GM21737 (cell line): ENCODE data around the gene YARS2.

Source experiments
- ATAC-seq: cut with Tn5 transposase; IDR thresholded peaks from one replicate; pipeline ENCODE4 v1.9.1; 2021; ENCODE audit warnings: mild to moderate bottlenecking, moderate library complexity; ENCODE audit not compliant: unreplicated experiment

The YARS2 gene

DNA sequence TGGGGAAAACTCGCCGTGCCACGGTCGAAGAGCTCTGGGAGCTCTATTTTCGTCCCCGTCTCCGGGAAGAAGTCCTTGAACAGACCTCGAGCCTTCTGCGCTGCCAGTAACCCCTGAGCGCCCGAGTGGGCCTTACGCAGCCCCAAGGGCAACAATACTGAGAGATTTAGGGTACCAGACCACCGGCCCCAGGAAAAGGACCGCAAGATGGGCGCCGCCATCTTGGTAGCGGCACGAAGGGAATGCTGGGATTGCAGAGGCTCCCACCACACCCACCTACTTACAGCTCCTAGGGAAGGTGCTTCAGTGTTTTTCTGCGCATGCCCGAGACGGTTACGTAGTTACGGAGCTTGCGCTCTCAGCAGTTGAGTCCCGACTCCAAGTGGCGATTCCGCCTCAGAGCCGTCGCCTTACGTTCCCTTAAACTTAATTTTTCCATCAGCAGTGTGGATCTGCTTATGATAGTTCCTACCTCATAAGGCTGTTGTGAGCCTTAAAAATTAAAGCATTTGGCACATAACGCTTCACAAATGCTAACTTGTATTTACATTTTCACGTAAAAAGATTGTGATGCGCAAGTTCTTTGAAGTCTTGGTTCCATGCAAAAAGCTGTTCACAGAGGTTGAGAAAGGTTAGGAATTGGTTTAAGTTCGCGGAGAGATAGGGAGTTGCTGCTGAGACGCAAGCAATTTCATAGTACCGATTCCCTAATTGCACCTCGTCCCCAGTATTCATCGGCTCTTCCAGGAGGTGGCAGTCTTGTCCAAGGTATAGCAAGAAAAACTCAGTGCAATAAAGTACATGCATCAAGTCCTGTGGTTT lies at the start of gene YARS2:
Gene YARS2 (minus strand): TSS at position 244 of the 822 bp plus-strand sequence. CDS start 23 bp downstream, at position 221.
- peak; percentile 80 for ATAC-seq

DNA sequence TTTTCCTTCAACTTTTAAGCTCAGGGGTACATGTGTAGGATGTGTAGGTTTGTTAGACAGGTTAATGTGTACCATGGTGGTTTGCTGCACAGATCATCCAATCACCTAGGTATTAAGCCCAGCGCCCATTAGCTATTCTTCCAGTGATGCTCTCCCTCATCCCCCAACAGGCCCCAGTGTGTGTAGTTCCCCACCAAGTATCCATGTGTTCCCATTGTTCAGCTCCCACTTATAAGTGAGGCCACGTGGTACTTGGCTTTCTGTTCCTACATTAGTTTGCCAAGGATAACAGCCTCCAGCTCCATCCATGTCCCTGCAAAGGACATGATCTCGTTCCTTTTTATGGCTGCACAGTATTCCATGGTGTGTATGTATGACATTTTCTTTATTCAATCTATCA lies 48.6 kb upstream of the YARS2 start:
- no peak for ATAC-seq

DNA sequence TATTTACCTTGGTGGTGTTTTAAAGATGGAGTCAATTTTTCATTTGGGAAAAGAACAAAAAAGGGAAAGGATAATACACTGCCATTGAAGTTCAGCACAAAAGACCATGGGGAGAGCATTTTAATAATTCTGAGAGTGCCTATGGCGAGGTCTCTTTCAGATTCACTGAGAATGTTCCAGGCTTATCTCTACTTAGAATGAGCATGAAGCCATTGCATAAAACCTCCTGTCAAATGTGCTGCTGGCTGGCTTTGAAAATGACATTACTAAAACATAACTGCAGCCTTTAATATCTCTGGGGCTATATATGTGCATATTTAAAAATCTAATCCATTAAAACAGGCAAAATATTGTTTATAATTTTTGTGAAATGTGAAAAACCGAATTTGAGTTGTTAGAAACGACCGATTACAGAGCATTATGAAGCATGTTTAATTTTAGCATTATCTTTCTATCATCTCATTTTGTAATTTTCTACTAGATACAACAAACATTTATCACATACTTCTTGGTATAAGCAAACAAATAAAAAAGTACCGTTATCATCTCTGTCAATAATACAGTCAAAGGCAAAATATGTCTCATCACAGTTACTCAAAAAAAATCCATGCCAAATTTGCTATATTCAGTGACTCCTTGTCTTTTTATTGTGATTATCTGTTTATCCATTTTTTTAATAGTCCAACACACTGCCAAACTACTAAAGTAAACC lies 45.7 kb upstream of the YARS2 start:
- no peak for ATAC-seq

DNA sequence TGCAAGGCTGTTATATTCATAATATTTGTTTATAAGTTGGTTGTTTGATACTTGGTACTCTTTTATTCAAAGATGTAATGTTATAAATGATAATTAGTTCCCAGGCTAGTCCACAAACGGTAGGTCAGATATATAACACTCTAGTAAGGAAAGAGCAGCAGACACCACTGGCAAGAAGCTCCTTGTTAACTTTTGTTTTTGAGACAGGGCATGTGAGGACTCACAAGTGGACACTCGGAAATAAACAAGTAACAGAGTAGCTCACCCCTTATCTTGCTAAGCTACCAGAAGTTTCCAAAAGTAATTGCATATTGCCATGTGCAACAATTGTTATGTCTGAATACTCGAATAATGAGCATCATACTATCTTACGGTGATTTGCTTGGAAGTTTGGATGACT lies 38.6 kb upstream of the YARS2 start:
- no peak for ATAC-seq

DNA sequence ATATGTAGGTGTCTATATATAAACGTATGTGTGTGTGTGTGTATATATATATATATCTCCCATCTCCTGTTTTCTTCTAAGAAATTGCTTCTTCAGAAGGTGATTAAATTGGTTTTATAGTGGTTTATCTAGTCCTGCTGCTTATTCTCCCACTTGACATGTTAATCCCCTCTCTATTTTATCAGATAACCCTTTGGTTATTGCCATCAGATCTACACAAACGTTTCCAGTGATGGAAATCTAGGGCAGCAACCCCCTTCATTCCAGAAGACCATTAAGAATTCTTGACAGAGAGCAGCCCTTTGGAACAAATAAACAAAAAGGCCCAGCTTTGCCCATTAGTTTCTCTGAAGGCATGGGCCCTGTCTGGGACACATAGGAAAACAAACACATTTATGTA lies 34.2 kb upstream of the YARS2 start:
- no peak for ATAC-seq

DNA sequence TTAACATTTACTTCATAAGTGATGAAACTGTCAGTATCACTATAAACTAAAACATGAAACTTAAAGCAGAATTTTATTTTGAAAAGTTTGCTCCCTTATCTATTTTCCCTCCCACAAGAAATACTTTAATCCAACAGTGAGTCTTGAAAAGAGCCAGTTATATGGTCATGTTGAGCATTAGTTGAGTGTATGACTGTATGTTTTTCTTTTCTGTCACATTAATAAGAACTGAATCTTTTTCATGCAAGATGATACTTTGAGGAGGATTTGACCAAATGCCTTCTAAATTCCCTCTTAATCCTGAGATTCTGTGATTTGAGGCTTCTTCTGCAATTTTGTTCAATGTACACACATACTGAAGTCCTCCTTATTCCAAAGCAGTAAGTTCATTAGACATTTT lies 33.7 kb upstream of the YARS2 start:
- ATAC-seq, result no peak

DNA sequence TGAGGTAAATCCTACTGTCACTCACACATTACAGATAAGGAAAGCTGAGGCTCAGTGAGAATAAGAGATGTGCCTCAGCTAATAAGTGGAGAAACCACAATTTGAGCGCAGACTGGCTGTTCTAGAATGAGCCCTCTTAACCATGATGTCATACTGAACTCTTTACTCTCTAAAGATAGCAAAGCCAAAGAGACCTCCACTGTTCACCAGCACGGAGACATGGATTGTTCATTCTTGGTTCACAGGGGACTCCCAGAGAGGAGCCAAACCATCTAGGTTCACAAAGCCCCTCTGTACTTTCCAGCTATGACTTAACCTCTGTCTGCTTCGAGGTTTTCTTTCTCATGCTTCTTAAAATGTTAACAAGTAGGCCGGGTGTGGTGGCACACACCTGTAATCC lies 32.7 kb upstream of the YARS2 start:
- no peak for ATAC-seq

DNA sequence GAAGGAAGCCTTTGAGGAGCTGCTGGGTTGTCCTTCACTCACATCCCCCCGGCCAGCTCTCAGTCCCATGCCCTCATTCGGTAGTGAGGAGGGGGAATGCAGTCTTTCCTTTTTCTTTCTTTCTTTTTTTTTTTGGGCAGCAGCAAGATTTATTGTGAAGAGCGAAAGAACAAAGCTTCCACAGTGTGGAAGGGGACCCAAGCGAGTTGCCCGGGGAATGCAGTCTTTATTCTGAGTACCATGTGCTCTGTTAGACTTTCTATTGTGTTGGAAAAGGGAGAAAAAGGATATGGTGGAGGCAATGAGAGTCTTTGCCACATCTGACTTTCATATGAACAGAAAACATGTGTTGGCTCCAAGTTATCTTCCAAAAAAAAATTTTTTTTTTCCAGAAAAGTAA lies 29.9 kb upstream of the YARS2 start:
- no peak for ATAC-seq

DNA sequence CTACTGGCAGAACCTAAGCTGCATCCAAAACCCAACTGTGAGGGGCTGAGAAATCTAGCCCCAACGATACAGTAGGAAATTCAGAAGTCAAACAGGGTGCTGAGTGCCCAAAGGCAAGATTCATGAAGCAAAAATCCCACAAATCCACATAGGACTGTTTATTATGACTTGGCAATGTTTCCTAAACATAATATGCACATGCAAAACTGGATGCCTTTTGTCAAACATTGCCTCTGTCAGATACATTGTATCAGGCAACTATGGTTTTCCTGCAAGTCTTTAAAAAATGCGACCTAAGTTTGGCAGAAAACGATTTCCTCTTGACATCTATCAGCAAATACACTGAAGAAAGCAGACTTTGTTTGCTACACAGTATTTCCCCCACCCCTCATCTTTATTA lies 27.3 kb upstream of the YARS2 start:
- no peak for ATAC-seq

DNA sequence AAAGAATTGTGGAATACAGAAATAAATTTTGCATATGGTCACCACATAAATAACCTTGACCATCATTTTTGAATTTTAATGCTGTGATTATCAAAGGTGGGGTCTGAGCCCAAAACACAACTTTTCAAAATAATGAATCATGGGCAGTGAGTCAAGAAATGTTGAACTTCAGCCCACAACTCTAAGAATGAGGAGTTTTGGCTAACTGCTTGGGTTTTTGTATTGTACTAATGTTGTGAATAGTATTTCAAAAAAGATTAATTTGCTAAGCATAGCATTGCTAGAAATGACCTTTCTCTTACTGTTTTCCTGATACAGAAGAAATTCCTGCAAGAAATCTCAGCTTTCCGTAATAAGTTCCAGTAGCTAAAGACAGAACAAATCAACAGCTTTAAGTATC lies 24.4 kb upstream of the YARS2 start:
- ATAC-seq, result no peak

DNA sequence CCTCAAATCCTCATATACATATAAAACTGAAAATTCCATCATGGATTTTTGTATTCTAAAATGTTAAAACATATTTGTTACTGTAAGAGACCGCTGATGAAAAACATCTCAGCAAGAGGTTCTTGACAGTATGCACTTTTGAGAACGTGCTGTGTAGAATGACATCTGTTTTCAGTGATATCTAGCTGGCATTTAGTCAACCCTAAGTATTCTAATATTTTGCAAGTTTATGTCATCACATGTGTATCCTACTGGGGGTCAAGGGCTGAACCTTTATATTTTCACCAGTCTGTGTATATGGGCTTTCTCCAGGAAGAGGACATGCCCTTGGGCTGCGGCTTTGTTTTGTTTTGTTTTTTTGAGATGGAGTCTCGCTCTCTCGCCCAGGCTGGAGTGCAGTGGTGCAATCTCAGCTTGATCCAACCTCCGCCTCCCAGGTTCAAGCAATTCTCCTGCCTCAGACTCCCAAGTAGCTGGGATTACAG lies 22.0 kb upstream of the YARS2 start:
- ATAC-seq, result no peak

DNA sequence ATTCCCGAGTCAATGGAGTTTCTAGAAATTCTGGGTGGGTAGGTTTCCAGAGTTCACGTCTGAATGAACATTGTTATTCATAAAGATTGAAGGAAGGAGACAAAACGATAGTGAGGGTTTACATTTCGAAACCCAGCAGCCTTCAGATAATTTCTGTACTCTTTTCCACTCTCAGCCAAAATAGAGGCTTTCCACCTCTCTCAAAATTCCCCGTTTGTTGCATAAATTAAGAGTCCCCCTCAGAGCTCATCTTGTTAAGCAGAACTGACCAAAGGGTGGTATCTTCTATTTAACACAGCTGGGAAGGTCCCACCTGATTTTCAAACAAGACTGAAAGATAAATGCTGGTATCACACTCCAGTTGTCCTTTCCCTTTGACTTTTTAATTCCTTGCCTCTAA lies 21.5 kb upstream of the YARS2 start:
- no peak for ATAC-seq

DNA sequence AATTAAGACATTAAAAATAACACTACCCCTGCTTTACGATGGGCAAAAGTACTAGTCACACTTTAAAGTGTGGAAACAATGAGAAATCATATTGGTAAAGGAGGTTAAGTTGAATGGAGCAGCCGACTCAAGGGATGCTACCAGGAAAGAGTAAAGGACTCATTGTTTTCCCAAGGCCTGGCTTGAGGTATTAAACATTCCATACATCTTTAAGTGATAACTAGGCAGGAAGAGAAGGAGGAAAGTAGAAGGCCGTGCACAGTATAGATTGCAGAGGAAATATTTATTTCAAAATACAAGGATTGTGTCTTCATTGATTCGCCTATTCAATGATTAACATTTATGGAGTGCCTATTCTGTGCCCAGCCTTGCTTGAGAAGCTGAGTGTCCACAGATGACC lies 20.6 kb upstream of the YARS2 start:
- no peak for ATAC-seq

DNA sequence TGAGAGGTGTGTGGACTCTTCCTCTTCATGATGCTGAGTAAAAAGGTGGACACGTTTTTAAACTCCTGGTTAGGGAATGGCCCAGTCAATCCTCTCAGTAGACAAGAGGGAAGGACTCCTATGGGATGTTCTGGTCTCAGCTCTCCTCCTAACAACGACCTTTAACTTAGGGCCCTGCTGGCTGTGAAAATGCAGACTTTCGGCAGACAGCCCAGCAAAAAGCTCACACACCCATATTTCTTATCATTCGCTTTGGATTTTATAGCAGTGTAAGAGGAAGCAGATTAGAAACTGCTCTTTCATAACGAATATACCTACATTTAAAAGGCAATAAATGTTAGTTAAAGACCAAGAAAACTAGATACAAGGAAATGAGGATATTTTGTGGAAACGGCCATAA lies 18.0 kb upstream of the YARS2 start:
- no peak for ATAC-seq

DNA sequence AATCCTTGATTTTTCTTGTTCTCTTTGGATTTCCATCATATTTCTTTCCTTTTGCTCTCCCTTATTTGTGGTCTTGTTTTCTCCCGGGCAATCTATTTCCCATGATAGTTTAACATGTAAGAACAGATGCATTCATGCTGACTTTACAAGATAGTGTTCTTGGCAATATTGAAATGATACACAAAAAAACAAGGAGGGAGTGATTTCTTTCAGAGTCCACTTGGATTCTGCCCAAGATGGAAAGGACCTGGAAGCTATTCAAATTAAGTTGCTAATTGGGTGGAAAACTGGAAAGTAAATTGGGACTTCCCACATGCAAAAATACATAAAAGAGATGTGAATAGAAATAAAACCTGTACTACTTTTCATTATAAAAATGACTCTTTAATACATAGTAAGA lies 14.4 kb upstream of the YARS2 start:
- ATAC-seq, result no peak

DNA sequence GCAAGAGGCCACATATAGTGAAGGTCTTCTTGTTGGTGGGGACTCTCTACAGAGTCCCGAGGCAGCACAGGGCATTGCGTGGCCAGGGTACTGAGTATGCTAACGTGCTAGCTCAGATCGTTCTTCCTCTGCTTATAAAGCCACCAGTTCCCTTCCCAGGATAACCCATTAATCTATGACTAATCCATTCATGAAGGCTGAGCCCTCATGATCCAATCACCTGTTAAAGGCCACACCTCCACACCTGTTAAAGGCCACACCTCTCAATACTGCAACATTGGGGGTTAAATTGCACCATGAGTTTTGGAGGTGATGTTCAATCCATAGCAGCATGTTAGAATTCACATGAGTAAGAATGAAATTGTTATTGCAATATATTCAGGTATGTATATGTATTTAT lies 12.8 kb upstream of the YARS2 start:
- ATAC-seq, result no peak

DNA sequence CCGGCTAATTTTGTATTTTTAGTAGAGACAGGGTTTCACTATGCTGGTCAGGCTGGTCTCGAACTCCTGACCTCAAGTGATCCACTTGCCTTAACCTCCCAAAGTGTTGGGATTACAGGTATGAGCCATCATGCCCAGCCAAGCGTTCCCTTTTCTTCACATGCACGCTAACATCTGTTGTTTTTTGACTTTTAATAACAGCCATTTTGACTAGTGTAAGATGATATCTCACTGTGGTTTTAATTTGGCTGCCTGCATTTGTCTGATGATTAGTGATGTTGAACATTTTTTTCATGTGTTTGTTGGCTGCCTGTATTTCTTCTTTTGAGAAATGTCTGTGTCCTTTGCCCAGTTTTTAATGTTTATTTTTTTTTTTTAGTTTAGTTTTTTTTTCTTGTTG lies 10.2 kb upstream of the YARS2 start:
- ATAC-seq, result no peak

DNA sequence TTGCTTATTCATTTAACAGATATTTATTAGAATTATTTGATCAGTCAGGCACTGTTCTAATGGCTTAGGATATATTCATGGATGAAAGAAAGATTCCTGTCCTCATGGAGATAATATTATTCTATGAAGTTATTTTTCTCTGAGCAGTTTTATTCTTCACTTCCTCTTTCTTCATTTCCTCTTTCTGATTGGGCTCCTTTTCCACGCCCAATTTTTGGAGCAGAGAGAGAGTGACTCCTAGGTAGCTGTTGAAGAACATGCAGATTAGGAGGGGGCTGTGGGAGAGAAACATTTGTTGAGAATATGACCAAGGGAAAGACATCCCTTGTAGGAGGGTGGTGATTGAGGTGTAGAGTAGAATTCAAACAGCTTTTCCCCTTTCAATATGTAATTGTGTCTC lies 6.0 kb upstream of the YARS2 start:
- peak; percentile 56 for ATAC-seq

DNA sequence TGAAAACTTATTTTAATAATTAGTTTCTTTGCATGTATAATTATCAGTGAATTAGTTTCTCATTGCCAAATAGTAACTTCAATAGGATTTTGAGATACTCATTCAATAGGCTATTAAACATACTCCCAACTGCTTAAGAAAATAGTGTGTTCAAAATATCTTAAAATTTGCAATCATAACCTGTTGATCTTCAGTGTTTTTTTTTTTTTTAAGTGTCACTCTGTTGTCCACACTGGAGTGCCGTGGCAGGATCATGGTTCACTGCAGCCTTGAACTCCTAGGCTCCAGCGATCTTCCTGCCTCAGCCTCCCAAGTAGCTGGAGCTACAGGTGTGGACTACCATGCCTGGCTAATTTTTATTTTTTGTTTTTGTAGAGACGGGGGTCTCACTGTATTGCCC lies 1.5 kb upstream of the YARS2 start:
- ATAC-seq, result no peak

DNA sequence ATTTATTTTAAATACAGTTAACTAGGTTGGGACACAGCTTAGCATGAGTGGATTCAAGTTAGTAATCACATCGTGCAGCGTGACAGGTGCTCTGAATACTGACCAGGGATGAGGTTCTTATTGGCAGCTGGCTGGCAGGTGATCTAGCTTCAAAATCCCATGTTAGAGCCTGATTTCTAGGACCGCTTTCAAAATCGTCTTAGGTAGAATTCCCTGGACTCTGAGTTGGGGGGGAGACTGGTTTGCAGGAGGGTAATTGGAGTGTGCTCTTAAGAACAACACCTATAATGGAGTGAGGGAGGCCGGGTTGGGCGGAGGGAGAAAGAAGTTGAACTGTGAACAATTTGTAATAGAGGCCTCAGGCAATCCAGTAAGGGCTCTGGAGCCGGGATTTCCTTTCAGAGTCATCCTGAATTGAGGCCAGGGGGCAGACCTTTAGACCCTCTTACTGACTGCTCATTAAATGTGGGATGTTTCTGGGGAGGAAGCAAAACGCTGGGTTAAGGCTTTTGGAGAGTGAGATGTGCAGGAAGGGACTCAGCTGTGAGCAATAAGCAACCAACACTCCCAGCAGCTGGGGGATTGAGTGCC lies 874 bp upstream of the YARS2 start:
- no peak for ATAC-seq

DNA sequence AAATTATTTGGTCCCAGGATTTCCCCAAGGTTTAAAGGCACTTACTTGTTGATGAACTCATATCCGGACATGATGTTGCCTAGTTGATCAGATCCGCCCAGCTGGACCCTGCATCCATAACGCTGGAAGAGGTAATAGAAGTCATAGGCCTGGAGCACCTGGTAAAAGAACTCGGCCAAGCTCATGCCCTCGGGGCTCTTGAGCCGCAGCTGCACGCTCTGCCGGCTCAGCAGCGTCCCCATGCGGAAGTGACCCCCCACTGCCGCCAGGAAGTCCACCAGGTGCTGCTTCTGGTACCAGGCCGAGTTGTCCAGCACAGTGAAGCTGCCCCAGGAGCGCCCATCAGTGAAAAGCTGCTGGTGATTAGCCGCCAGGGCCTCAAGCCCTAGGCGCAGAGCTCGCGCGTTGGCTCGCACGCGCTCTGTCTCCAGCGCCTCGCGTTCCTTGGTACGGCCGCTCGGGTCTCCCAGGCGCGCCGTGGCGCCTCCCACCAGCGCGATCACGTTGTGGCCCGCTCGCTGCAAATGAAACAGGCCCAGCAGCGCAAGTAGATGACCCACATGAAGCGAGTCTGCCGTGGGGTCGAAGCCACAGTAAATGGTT lies 545 bp downstream of the YARS2 start:
- peak; percentile 78 for ATAC-seq

DNA sequence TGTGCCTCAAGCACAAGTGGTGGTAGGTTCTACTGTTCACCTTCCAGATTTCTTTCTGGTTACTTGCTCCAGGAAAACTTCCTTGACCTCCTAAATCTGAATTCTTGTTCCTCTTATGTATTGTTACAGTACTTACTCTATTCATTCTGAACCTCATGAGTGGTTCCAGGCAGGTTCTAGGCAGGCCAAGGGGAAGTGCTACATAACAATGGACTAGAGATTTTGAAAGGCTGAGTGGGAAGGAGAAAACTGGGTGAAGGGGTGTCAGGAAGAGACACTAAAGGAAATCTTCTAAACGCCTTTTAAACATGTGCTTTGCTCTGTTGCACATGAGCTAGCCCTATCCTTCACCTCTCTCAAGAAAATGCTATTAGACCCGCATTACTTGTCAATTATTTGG lies 1.6 kb downstream of the YARS2 start:
- no peak for ATAC-seq
